HG03097 (cell line): ENCODE data around the gene CATSPERD.
"Not testable (repeated sequence)": the region's sequence is repeated elsewhere in the genome, so short reads cannot be mapped to it uniquely, and the experiment has no call there.

ENCODE experiments used
- ATAC-seq: cut with Tn5 transposase; IDR thresholded peaks from one replicate; pipeline ENCODE4 v1.9.1; 2021; ENCODE audit not compliant: unreplicated experiment, low FRiP score

CATSPERD gene

DNA sequence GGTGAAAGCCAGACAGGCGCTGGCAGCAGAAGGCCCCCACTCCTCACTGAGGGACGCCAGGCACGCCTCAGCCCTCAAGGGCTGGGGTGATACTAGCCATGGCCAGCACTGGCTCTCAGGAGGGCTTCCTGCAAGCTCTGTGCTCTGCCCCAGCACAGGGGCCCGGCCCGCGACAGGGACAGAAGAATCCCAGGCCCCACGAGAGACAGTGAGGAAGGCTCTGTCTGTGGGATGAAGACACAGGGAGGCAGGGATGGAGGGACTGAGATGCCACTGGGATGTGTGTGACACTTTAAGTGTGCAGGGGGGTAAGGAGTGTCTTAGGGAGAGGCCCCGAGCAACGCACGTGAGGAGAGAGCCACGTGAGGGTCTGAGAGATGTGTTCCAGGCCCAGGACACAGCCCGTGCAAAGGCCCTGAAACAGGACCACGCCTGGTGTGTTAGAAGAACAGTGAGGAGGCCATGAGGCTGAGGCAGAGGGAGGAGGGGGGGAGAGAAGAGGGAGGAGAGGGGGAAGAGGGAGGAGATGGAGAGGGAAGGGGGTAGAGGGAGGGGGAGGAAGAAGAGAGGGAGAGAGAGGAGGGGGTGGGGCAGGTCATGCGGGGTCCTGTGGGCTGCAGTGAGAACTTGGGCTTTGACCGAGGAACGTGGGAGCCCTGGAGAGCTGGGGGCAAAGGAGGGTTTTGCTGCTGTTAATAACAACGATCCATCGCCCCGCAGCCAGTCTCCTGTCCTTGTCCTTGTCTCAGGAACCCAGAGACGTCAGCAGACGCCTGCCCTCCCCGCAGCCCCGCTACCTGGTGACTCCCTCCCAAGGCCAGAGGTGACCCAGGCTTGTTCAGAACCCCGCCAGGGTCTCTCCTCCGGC, 23.2 kb upstream of the CATSPERD start:
- ATAC-seq: no peak

GRCh38 chr19:5697890-5698634, 22.4 kb upstream of the CATSPERD start:
- no peak for ATAC-seq

DNA sequence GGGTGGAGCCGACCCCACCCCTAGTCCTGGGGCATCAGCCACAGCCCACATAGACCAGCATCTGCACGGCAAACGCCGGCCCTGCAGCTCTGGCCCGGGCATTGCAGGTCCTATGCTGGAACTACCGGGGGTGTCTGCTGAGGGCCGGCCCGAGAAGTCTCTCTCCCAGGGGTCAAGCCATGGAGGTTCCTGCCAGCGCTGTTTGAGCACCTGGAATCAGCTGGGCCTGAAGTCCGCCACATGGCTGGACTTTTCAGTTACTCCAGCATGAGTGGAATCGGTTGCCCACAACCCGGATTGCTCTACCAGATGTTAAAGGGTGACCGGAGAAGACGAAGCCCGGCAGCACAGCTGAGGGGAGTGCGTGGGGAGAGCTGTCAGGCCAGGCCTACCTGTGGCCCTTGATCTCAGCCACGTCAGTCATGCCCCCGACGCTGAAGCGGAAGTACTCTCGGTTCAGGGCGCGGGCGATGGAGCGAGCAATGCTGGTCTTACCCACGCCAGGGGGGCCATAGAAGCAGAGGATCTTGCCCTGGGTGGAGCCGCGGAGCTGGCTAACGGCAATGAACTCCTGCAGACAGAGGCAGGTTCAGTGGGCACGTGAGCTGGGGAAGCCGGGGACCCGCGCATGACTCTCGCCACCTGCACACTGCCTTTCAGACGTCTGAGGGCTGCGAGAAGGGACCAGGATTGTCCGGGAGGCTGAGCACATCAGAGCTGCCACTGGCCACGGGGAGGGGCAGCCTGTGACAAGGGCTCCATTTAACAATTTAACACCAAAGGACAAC, 21.6 kb upstream of the CATSPERD start:
- ATAC-seq: no peak

DNA sequence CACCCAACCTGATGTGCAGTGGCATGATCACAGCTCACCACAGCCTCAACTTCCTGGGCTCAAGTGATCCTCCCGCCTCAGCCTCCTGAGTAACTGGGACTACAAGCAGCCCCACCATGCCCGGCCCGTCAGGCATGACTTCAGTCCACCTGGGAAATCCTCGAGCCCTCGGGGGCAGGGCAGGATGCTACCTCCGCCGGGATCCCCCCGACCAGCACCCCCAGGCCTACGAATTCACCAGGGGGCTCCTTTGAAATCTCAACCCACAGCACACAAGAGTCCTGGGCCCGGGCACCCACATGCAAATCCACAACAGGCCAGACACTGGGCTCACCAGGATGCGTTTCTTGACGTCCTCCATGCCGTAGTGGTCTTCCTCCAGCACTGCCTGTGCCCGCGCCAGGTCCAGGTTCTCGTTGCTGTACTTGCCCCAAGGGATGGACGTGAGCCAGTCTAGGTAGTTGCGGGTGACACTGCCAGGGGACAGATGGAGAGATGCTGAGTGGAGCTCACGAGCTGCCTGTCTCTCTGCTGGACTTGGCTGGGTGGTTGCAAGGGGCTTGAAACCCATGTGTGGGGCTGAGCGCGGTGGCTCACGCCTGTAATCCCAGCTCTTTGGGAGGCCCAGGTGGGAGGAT, 19.9 kb upstream of the CATSPERD start:
- no peak for ATAC-seq

- not testable (repeated sequence) for ATAC-seq
Measured at GRCh38 chr19:5702053-5702410, 18.4 kb upstream of the CATSPERD start.

DNA sequence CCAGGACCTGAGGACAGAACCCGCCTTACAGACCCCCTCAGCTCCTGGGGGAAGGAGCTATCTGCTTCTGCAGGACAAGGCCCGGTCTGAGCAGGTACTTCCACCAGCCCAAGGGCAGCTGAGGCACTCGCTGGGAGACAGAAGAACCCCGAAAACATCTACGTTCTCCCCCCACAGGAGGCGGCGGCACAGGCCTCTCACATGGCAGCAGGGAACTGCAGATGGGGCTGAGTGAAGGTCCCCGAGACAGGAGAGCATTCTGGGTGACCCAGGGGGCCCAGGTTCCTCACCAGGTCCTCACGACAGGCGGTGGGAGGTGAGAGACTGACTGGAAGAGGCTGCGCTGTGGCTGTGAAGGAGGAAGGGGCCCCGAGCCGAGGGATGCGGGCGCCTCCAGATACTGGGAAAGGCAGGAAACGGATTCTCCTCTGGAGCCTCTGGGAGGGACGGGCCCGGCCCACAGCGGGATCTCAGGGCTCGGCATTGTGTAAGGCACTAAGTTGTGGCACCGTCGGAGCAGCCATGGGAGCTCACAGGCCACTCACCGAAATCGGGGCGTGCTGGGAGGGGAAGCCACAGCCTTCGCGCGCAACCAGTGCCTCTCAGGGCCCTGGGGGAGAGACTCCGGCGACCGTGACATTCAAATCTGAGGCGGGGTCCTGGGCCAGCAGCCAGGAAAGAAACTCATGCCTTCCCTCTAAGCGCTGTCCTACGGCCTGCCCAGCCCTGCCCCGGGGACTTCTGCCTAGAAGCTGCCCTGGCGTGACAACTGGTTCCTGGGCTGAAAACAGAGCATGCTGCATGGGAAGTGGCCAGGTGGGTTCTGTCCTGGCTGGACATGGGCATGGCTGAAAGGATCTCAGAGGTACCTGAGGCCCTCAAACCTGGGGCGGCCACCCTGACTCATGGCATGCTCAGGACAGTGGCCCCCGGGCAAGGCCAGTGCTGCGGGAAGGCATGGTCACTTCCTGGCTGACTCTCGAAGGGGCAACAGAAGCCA, 16.3 kb upstream of the CATSPERD start:
- ATAC-seq: no peak

GRCh38 chr19:5705552-5705951, 14.9 kb upstream of the CATSPERD start:
- no peak for ATAC-seq

DNA sequence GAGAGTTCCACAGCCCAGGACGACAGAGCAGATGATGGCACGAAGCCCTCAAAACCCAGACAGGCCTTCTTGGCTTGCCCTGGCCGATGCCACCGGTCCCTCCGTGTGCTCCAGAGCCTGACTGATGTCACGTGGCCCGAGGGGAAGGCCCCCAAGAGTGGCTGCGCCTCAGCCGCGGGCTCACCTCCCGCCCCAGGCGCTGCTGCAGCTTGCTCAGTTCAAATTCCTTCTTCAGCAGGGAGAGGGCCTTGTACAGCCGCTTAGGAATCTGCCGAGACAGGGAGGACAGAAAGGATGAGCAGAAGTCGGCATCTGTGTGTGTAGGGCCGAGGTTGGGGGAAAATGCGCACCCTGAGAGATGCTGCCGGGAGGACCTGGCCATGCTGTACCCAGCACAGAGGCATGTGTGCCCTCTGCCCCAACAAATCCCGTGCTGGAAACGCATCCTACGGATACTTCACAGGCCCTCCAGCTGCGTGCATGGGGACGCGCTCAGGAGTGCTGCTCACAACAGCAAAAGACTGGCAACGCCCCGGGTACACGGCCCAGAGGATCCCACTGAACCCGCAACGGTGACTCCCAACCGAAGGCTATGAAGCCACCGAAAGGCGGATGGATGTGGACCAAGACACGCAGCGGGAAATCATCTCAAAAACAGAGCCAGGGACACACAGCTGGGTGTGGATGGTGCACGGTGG, 13.4 kb upstream of the CATSPERD start:
- ATAC-seq: no peak

DNA sequence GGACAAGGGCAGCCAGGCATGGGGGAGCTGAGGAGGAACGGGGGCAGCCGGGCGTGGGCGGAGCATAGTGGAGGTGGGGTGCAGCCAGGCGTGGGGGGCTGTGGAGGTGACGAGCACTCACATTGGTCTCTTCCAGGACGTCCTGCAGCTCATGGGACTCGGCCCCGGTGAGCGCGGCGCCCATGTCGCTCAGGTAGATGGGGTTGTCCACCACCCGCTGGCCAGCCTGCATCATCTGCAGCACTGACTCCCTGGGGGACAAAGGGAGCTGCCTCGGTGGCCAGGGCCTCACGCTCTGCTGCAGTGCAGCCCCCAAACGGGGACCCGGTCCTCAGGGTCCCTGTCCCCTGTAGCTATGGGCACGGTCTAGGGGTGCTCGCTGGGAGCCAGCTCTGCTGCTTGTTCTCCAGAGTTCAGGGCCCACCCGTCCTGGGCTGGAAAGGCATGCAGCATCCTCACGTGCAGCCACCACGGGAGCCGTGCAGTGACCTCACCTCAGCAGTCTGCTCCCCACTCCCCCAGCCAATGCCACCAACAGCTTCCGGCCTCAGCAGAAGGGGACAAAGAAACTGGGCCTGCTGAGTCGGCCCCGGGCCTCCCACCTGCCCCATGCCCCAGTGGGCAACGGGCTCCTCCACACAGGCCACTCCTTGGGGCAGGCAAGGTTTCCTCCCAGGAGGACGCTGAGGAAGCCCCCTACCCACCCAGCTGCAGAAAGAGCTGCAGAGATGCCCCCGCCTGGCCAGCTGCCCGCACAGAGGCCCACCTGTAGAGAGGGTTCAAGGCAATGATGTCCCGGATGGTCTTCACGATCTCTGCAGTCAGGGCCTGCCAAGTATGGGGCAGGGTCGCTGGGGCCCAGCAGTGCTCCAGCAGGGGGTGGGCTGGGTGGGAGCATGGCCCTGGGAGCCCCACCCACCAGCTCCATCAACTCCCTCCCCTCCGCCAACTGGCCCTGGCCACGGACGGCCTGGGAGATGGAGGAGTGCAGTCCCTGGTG, 12.6 kb upstream of the CATSPERD start:
- ATAC-seq: no peak

DNA sequence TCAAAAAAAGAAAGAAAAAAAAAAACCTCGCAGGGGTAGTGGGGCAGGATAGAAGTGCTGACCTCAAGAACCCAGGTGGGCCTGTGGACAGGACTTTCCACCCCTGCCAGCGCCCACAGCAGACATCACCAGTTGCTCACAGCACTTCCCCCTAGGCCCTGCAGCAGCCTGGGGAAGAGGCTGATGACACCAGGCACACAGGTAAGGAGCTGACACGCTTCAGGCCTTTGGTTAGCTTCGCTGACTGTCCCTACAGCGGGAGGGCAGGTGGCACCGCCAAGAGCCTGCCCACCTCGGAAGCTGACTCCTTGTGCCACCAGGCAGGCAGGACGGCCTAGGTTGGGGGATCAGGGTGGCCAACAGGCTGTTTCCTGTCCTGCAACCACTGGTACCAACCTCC, 9.4 kb upstream of the CATSPERD start:
- no peak for ATAC-seq

DNA sequence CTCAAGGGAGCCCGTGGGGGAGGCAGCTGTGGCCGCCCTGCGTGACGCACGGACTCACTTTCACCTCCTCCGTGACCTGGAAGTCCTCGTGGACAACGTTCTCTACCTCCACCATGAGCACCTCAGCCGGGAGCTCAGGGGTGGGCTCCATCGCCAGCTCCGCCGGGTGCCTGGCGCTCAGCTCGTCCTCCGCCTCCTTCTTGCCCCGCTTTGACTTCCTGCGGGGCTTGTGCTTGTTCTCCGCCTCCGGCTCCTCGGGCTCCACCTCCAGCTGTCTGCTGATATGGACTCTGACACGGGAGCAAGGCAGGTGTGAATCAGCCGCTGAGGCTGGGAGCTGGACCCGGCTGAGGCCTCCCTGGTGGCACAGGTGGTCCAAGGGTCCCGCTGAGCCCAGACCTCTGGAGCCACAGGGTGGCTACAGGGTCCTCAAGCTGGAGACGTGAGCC, 8.7 kb upstream of the CATSPERD start:
- ATAC-seq: no peak

- no peak for ATAC-seq
Measured at GRCh38 chr19:5713228-5713627, 7.2 kb upstream of the CATSPERD start.

DNA sequence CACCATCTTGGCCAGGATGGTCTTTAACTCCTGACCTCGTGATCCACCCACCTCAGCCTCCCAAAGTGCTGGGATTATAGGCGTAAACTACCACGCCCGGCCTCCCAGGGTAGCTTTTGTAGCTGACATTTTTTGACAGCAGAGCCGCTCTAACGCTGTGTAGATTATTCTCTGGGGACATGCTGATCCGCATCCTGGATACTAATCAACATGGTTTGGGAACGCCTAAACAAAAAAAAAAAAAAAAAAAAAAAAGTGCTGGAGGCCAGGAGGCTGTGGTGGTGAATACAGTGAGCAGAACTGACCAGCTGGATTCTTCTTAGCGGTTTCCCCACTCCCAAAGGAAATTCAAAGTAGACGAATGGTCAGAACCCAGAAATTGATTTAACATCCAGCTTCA, 5.6 kb upstream of the CATSPERD start:
- ATAC-seq: no peak

DNA sequence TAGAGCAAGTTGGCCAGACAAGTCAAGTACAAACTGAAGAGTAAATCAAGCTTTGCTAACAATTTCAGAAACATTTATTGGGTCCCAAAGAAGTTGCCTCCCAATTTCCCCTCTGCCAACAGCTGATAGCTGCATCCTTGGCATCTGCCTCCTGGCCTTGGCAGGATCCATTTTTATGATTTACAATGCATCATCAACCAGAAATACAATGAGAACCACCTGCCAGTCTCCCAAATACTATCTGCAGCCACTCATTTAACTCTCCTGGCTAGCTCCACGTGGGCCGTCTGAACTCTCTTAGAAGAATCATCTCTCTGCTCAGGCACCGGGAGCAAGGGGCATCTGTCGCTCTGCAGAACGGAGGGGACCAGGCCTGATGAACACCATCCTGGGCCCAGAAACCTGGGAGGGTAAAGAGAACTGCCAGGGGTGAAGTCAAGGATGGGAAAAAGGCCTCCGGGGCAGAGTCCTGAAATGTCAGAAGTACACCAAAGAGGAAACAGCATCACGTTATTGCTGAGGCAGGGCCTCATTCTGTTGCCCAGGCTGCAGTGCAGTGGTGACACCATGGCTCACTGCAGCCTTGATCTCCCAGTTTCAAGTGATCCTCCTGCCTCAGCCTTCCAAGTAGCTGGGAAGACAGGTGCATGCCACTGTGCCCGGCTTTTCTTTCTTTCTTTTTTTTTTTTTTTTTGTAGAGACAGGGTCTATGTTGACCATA, 3.1 kb upstream of the CATSPERD start:
- no peak for ATAC-seq

- no peak for ATAC-seq
Measured at GRCh38 chr19:5718037-5718578, 2.3 kb upstream of the CATSPERD start.

GRCh38 chr19:5718579-5719273, 1.7 kb upstream of the CATSPERD start:
- no peak for ATAC-seq
